HepG2 (cell line): ENCODE data around the gene KLRF1. TPM values are rescaled to one million over a fixed set of nuclear protein-coding genes. Genes with fewer than 3 reads are reported as not detected.

Experiments used
- ATAC-seq: fragments of 200-7000 bp; cut with Tn5 transposase; 3 replicates; pipeline ENCODE4 v1.9.1; 2020; ENCODE audit warnings: mild to moderate bottlenecking, moderate library complexity
- BruUV-seq: library from RNA; stranded (reverse); fragments of 400-500 nt; replicated peaks from 2 replicates; lab custom pipeline; 2021; lab: Mats Ljungman, UMichigan
- CTCF ChIA-PET: fragments of 300-600 bp; formaldehyde crosslinking; extraction: SDS; loops from one replicate; lab custom pipeline; 2021; ENCODE audit warnings: low total read pairs, inconsistent platforms, low intra/inter-chr PET ratio; lab: Yijun Ruan, JAX
- POLR2A ChIA-PET: fragments of 350-600 bp; sonication (Branson Sonifier 250); formaldehyde crosslinking; loops from one replicate; lab custom pipeline; 2020; ENCODE audit warnings: antibody characterized with exemption, inconsistent platforms; lab: Yijun Ruan, JAX
- DNase-seq: peaks from one replicate; pipeline ENCODE4 v3.0.0-alpha.2; 2015; ENCODE audit warnings: low spot score
- FAIRE-seq: peaks from 3 replicates; lab custom pipeline; 2011; peaks lifted over from hg19 to GRCh38; lab: Jason Lieb, UNC
- H2AFZ ChIP-seq: one replicate; pipeline ENCODE4 v1.6.1; 2011; ENCODE audit warnings: low read length, inconsistent platforms
- H3K27ac ChIP-seq: fragments of 300-600 bp; 3 replicates; pipeline ENCODE4 v1.8.0; 2011; ENCODE audit warnings: mixed run types, mild to moderate bottlenecking, mixed read lengths, low read length, inconsistent platforms; ENCODE audit not compliant: insufficient read depth; ENCODE audit errors: extremely low read length
- H3K27me3 ChIP-seq, 2 experiments: fragments of 200-600 bp in 1 of 2; 2 replicates in 1 of 2; 3 replicates in 1 of 2; pipeline versions ENCODE4 v1.6.0 to v1.8.0; 2011; ENCODE audit warnings: low read length in 2 of 2, mild to moderate bottlenecking in 2 of 2, moderate library complexity in 2 of 2, inconsistent platforms in 1 of 2; ENCODE audit not compliant: insufficient read depth in 2 of 2, control insufficient read depth in 1 of 2
- H3K36me3 ChIP-seq, 2 experiments: fragments of 200-600 bp in 1 of 2; replicated peaks in 1 of 2; 2 replicates in 1 of 2; 3 replicates in 1 of 2; pipeline versions ENCODE4 v1.5.1 to v1.8.0; 2011; ENCODE audit warnings: low read length in 2 of 2, inconsistent platforms in 1 of 2; ENCODE audit not compliant: insufficient read depth in 2 of 2, control insufficient read depth in 1 of 2
- H3K4me1 ChIP-seq: 2 replicates; pipeline ENCODE4 v1.5.1; 2012; ENCODE audit warnings: low read length, inconsistent platforms; ENCODE audit not compliant: insufficient read depth
- H3K4me2 ChIP-seq: 2 replicates; pipeline ENCODE4 v1.6.0; 2011; ENCODE audit warnings: low read depth, low read length, inconsistent platforms
- H3K4me3 ChIP-seq, 3 experiments: fragments of 200-600 bp in 1 of 3; sonication (generic), shearing (Covaris generic) in 1 of 3; replicated peaks in 1 of 3; 2 replicates each; pipeline ENCODE4 v1.5.1; 2011 to 2016; ENCODE audit warnings: low read length in 3 of 3, inconsistent platforms in 2 of 3, low read depth in 2 of 3, mild to moderate bottlenecking in 2 of 3, control low read depth in 1 of 3, mixed read lengths in 1 of 3; ENCODE audit not compliant: insufficient read depth in 1 of 3
- H3K79me2 ChIP-seq: one replicate; pipeline ENCODE4 v1.6.1; 2011; ENCODE audit warnings: low read length, inconsistent platforms; ENCODE audit not compliant: insufficient read depth
- H3K9ac ChIP-seq: 2 replicates; pipeline ENCODE4 v1.6.0; 2011; ENCODE audit warnings: mild to moderate bottlenecking, low read depth, low read length, inconsistent platforms; ENCODE audit not compliant: insufficient read depth
- H3K9me3 ChIP-seq: 2 replicates; pipeline ENCODE4 v1.5.1; 2012; ENCODE audit warnings: mild to moderate bottlenecking, low read length
- H4K20me1 ChIP-seq: 2 replicates; pipeline ENCODE4 v1.6.0; 2011; ENCODE audit warnings: inconsistent platforms, mild to moderate bottlenecking, low read length, moderate library complexity; ENCODE audit not compliant: insufficient read depth
- ARNT2 ChIP-seq: sonication (generic); formaldehyde crosslinking; IDR thresholded peaks from 2 replicates; pipeline ENCODE4 v1.8.0; 2022; ENCODE audit warnings: mild to moderate bottlenecking, low read depth, missing genetic modification reagents, moderate library complexity
- CCAR2 ChIP-seq: fragments of 200-400 bp; formaldehyde crosslinking; optimal IDR thresholded peaks from 2 replicates; pipeline ENCODE3; 2018; ENCODE audit warnings: low read depth, mild to moderate bottlenecking, low read length, moderate library complexity
- CEBPG ChIP-seq: IDR thresholded peaks from 2 replicates; pipeline ENCODE4 v1.6.1; 2016
- HOXA9 ChIP-seq: sonication (generic); formaldehyde crosslinking; IDR thresholded peaks from 2 replicates; pipeline ENCODE4 v1.8.1; 2022; ENCODE audit warnings: missing genetic modification reagents, mild to moderate bottlenecking, moderate library complexity, borderline replicate concordance
- ZNF605 ChIP-seq: sonication (generic); formaldehyde crosslinking; IDR thresholded peaks from 2 replicates; pipeline ENCODE4 v1.8.0; 2022; ENCODE audit warnings: mild to moderate bottlenecking, missing genetic modification reagents
- WGBS: methylation state at CpG from one replicate; pipeline ENCODE4 v1.1.6; 2017; ENCODE audit warnings: low lambda C conversion rate; 5-methylcytosine and 5-hydroxymethylcytosine counted together
- in situ Hi-C: cut with HindIII; loops from 2 replicates; pipeline ENCODE4 v1.10.0; 2017; ENCODE audit warnings: low pct_unique_long_range_greater_than_20kb; ENCODE audit not compliant: extremely low pct_ligation_motif_present
- intact Hi-C: fragments of 100-400 bp; cut with micrococcal nuclease; formaldehyde crosslinking; loops from one replicate; pipeline ENCODE4 v1.10.0; 2022; ENCODE audit not compliant: unreplicated experiment
- polyA plus RNA-seq, 8 experiments: library from polyadenylated mRNA; depleted of rRNA in 3 of 8; stranded (reverse) in 7 of 8; unstranded in 1 of 8; fragments of >200 nt; fragmentation: Illumina TruSeq in 4 of 8; extraction: Trizol in 4 of 8; gene quantifications; 2 replicates each; pipeline versions ENCODE4 v1.2.1 to v1.2.3, GENCODE V29; 2011 to 2016; ENCODE audit warnings: low read depth in 4 of 8, missing spikeins in 1 of 8, mixed read lengths in 1 of 8; ENCODE audit not compliant: insufficient read depth in 1 of 8
- total RNA-seq, 5 experiments: library from RNA; depleted of rRNA; stranded (reverse); fragments of >200 nt; fragmentation: Illumina TruSeq; extraction: Trizol; gene quantifications; 2 replicates each; pipeline ENCODE4 v1.2.3, GENCODE V29; 2016; ENCODE audit warnings: low read depth in 1 of 5
- TF ChIP-seq, protein P1 (sequence below): sonication (generic); formaldehyde crosslinking; IDR thresholded peaks from 2 replicates; pipeline ENCODE4 v1.4.0; 2020; ENCODE audit warnings: missing genetic modification reagents
- TF ChIP-seq, protein P2 (sequence below): sonication (generic); formaldehyde crosslinking; IDR thresholded peaks from 2 replicates; pipeline ENCODE4 v1.8.1; 2023; ENCODE audit warnings: mild to moderate bottlenecking, missing genetic modification reagents
- TF ChIP-seq, protein P3 (sequence below): sonication (generic); formaldehyde crosslinking; IDR thresholded peaks from 2 replicates; pipeline ENCODE4 v1.4.0; 2020; ENCODE audit warnings: missing genetic modification reagents, low read depth, mild to moderate bottlenecking, borderline replicate concordance

KLRF1 gene
- total and polyA plus RNA-seq, 2 of the 13 experiments (the other 11 are each of a cell fraction or from before 2014, with no cell fraction given): not detected

DNA sequence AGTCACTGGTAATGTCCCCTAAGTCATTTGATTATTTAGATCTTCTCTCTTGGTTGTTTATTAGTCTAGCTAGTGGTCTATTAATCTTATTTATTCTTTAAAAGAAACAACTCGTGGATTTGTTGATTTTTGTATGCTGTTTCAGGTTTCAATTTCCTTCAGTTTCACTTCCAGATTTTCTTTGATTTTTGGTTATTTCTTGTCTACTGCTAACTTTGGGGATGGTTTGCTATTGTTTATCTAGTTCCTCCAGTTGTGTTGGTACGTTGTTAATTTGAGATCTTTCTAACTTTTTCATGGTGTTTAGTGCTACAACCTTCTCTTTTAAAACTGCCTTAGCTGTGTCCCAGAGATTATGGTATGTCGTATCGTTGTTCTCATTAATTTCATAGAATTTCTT lies 48.1 kb upstream of the KLRF1 start:
- intact Hi-C loops: no loop called here
- no peak for TF ChIP-seq CEBPG (CRISPR knock-in tag)
- TF ChIP-seq, protein P1, sequence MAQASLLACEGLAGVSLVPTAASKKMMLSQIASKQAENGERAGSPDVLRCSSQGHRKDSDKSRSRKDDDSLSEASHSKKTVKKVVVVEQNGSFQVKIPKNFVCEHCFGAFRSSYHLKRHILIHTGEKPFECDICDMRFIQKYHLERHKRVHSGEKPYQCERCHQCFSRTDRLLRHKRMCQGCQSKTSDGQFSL (CRISPR knock-in tag): no peak
- TF ChIP-seq HOXA9 (CRISPR knock-in tag): no peak
- no peak for TF ChIP-seq CCAR2
- TF ChIP-seq, all 625 proteins: peak for 0
- DNase-seq (no peak), ATAC-seq (no peak), FAIRE-seq (no peak)
- no peaks in the 10 kb centered on the region for H4K20me1 ChIP-seq
- in situ Hi-C loops: no loop called here
- no peaks in the 10 kb centered on the region for H3K79me2 ChIP-seq
- no peaks in the 10 kb centered on the region for H3K4me1 ChIP-seq
- H3K9me3 ChIP-seq: no peaks in the 10 kb centered on the region
- 30% methylated on average over 4 of the region's 4 CpGs for WGBS
- H3K27ac ChIP-seq: no peak overlapping the region
- no peaks in the 10 kb centered on the region for H3K36me3 ChIP-seq
- H3K4me2 ChIP-seq: no peak overlapping the region
- POLR2A ChIA-PET: no interaction called here
- CTCF ChIA-PET: no interaction called here
- H3K9ac ChIP-seq: no peak overlapping the region
- H2AFZ ChIP-seq: no peak overlapping the region
- H3K4me3 ChIP-seq: no peak overlapping the region
- BruUV-seq: no TSS peak
- H3K27me3 ChIP-seq: peaks cover 0 to 3% of the 10 kb centered on the region in 2 experiments; a peak in 1 of 5 replicates

DNA sequence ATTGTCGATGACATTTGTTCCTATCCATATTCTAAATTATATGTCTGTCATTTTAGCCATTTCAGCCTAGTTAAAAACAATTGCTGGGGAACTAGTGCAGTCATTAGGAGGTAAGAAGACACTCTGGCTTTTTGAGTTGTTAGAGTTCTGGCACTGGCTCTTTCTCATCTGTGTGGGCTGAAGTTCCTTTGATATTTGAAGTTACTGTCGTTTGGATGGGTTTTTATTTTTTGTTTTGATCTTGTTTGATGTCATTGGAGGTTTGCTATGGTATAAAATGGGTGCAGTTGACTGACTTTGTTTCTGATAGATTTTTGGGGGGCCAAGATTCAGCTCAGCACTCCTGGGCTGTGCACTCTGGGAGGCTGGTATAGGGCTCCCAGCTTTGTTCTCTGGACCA lies 45.9 kb upstream of the KLRF1 start:
- ChIA-PET POLR2A (no interaction called here), CTCF (no interaction called here)
- no peak for FAIRE-seq
- intact Hi-C loops: no loop called here
- H3K4me1 ChIP-seq: no peaks in the 10 kb centered on the region
- H4K20me1 ChIP-seq: no peaks in the 10 kb centered on the region
- peaks cover 0 to 3% of the 10 kb centered on the region in 2 experiments; a peak in 1 of 5 replicates for H3K27me3 ChIP-seq
- no peak overlapping the region for H3K4me2 ChIP-seq
- 2% methylated on average over 2 of the region's 2 CpGs for WGBS
- BruUV-seq: no TSS peak
- no peaks in the 10 kb centered on the region for H3K79me2 ChIP-seq
- no peak for ATAC-seq
- H3K9ac ChIP-seq: no peak overlapping the region
- H3K27ac ChIP-seq: no peak overlapping the region
- no peak overlapping the region for H3K4me3 ChIP-seq
- no peak for DNase-seq
- no peaks in the 10 kb centered on the region for H3K36me3 ChIP-seq
- no peaks in the 10 kb centered on the region for H3K9me3 ChIP-seq
- in situ Hi-C loops: no loop called here
- H2AFZ ChIP-seq: no peak overlapping the region
- TF ChIP-seq ARNT2: no peak
- TF ChIP-seq, protein P2, sequence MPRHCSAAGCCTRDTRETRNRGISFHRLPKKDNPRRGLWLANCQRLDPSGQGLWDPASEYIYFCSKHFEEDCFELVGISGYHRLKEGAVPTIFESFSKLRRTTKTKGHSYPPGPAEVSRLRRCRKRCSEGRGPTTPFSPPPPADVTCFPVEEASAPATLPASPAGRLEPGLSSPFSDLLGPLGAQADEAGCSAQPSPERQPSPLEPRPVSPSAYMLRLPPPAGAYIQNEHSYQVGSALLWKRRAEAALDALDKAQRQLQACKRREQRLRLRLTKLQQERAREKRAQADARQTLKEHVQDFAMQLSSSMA (CRISPR knock-in tag): no peak
- TF ChIP-seq ZNF605 (CRISPR knock-in tag): no peak
- TF ChIP-seq, protein P3, sequence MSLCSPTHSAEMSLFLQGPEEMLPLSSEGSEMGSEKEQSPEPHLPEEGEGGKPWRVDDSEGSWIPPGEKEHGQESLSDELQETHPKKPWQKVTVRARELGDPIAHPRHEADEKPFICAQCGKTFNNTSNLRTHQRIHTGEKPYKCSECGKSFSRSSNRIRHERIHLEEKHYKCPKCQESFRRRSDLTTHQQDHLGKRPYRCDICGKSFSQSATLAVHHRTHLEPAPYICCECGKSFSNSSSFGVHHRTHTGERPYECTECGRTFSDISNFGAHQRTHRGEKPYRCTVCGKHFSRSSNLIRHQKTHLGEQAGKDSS (CRISPR knock-in tag): no peak
